Measurements from ENCODE around the gene FKBP9. TPM values are rescaled to one million over a fixed set of nuclear protein-coding genes. Genes with fewer than 3 reads are reported as not detected.
A peak's percentile ranks its signal among the peaks of the same experiment; 100 is the strongest.

The FKBP9 gene
- total and polyA plus RNA-seq, 2 of the 4 experiments (the other 2 are of a cell fraction): 126 to 191 TPM

- no peak overlapping the region for H2AK5ac ChIP-seq (ENCODE audit: low read depth, low read length)
- intact Hi-C loops (cut with micrococcal nuclease) (no loop called here), in situ Hi-C loops (cut with MboI; ENCODE audit: low sequenced_read_pairs) (no loop called here), dilution Hi-C loops (cut with HindIII; ENCODE audit: low sequenced_read_pairs, unreplicated experiment) (no loop called here)
- no peak overlapping the region for H3K4ac ChIP-seq (ENCODE audit: low read depth, low read length)
- H3K36me3 ChIP-seq (ENCODE audit: control insufficient read depth, insufficient read depth, low read length): no peaks in the 10 kb centered on the region; the same call in 1 of the 2 replicates
- H3K23ac ChIP-seq (ENCODE audit: low read depth, low read length): no peak overlapping the region
- no peak overlapping the region for H2AFZ ChIP-seq (replicated peaks; ENCODE audit: low read length, poor library complexity)
- no peak overlapping the region for H4K5ac ChIP-seq (ENCODE audit: low read depth, low read length)
- H3K27ac ChIP-seq (ENCODE audit: insufficient read depth, low read length): peak overlapping the region; percentile 64; the same call in 1 of the 2 replicates
- no peak overlapping the region for H2AK9ac ChIP-seq (replicated peaks; ENCODE audit: low read depth, low read length, poor library complexity)
- no peaks in the 10 kb centered on the region for H3K27me3 ChIP-seq (ENCODE audit: control insufficient read depth, insufficient read depth, low read length)
- peaks cover 9% of the 10 kb centered on the region for H3K4me1 ChIP-seq (ENCODE audit: control insufficient read depth, insufficient read depth, low read length)
- CTCF ChIA-PET: interaction anchor here (0.7 to 1.2 kb wide), 2 partner anchors 10 to 14 kb away, joined by 3 read pairs; no protein-coding TSS in a partner anchor
- no peak for DNase-seq
- no peaks in the 10 kb centered on the region for H3K9me3 ChIP-seq (ENCODE audit: control insufficient read depth, insufficient read depth, low read length)
- no peak overlapping the region for H2BK20ac ChIP-seq (ENCODE audit: low read depth, low read length)
- H2BK120ac ChIP-seq (ENCODE audit: low read depth, low read length): no peak overlapping the region
- no peak overlapping the region for H2BK15ac ChIP-seq (ENCODE audit: low read depth, low read length)
- H3K56ac ChIP-seq (ENCODE audit: extremely low read depth, insufficient read depth, low read length): no peak overlapping the region
- no peak overlapping the region for H3K18ac ChIP-seq (ENCODE audit: low read depth, low read length)
- peak overlapping the region; percentile 82 for H3K4me2 ChIP-seq (ENCODE audit: low read depth, low read length)
- peak overlapping the region; percentile 52 for H2BK5ac ChIP-seq (ENCODE audit: low read depth, low read length, poor library complexity, severe bottlenecking)
- H3K79me1 ChIP-seq (ENCODE audit: low read depth in 1 of 2, low read length in 2 of 2): peaks cover 15 to 42% of the 10 kb centered on the region in 2 experiments
- H3K9me1 ChIP-seq (ENCODE audit: insufficient read depth, low read length): peaks cover 4% of the 10 kb centered on the region; the same call in 1 of the 2 replicates
- H3K9ac ChIP-seq (ENCODE audit: low read depth, low read length): peak overlapping the region; percentile 73; the same call in 1 of the 2 replicates
- no TSS peak for BruUV-seq (replicated peaks)
- peak overlapping the region; percentile 22; the same call in 1 of the 2 replicates for H3K4me3 ChIP-seq (ENCODE audit: insufficient read depth, low read depth, low read length)
- no peak overlapping the region for H4K91ac ChIP-seq (ENCODE audit: insufficient read depth, low read depth, low read length)
- no CpG with 5 or more reads among the region's 5 CpGs for WGBS, 2 experiments (ENCODE audit: extremely low coverage in 2 of 2, insufficient read length in 1 of 2)
- no peak overlapping the region for H3K14ac ChIP-seq (replicated peaks; ENCODE audit: low read depth, low read length)
- POLR2A ChIA-PET (ENCODE audit: unreplicated experiment): interaction anchor here (0.6 kb wide), 1 partner anchor 115 kb away, joined by 3 read pairs; no protein-coding TSS in a partner anchor
- peak overlapping the region in 1 of 2 experiments; percentile 57; a peak in 1 of 4 replicates for H4K8ac ChIP-seq (ENCODE audit: low read depth in 2 of 2, low read length in 2 of 2)
- ATAC-seq (ENCODE audit: low read depth): 0 out of 2 replicates have a peak, but pooled peaks have one; percentile 35
- H4K20me1 ChIP-seq (ENCODE audit: insufficient read depth, low read length): no peaks in the 10 kb centered on the region
- TF ChIP-seq POLR2A (IDR thresholded peaks at IDR 0.05; ENCODE audit: low read depth, low read length) (no peak), RAD21 (IDR thresholded peaks at IDR 0.05; ENCODE audit: low read length) (no peak), CTCF (conservative IDR thresholded peaks at IDR 0.05; ENCODE audit: low read depth, low read length) (no peak), BHLHE40 (IDR thresholded peaks at IDR 0.05; ENCODE audit: low read depth, low read length) (no peak), USF2 (IDR thresholded peaks at IDR 0.05; ENCODE audit: low read depth, low read length) (no peak), CEBPB (IDR thresholded peaks at IDR 0.05; ENCODE audit: low read depth, low read length) (no peak), RCOR1 (IDR thresholded peaks at IDR 0.05; ENCODE audit: insufficient replicate concordance, low read length) (no peak), RFX5 (IDR thresholded peaks at IDR 0.05; ENCODE audit: low read depth, low read length) (no peak), ELK1 (IDR thresholded peaks at IDR 0.05; ENCODE audit: borderline replicate concordance, low read depth, low read length) (no peak), MXI1 (IDR thresholded peaks at IDR 0.05; ENCODE audit: borderline replicate concordance, low read depth, low read length) (no peak), MAFK (IDR thresholded peaks at IDR 0.05; ENCODE audit: low read depth, low read length) (no peak), CHD1 (IDR thresholded peaks at IDR 0.05; ENCODE audit: low read depth, low read length) (no peak), SMC3 (IDR thresholded peaks at IDR 0.05; ENCODE audit: low read depth, low read length) (no peak), FOS (IDR thresholded peaks at IDR 0.05; ENCODE audit: low read depth, low read length) (no peak), NFE2L2 (IDR thresholded peaks at IDR 0.05; ENCODE audit: low read depth, low read length) (no peak)
Measured at GRCh38 chr7:33039257-33039902, 82.1 kb downstream of the FKBP9 start.
